HG03354 (cell line): Measurements from ENCODE around the gene RUNX2.
"Not testable (repeated sequence)": the region's sequence is repeated elsewhere in the genome, so short reads cannot be mapped to it uniquely, and the experiment has no call there.

Experiments used
- ATAC-seq: cut with Tn5 transposase; IDR thresholded peaks from one replicate; pipeline ENCODE4 v1.9.1; 2021; ENCODE audit warnings: mild to moderate bottlenecking; ENCODE audit not compliant: unreplicated experiment, poor library complexity, severe bottlenecking

The RUNX2 gene

DNA sequence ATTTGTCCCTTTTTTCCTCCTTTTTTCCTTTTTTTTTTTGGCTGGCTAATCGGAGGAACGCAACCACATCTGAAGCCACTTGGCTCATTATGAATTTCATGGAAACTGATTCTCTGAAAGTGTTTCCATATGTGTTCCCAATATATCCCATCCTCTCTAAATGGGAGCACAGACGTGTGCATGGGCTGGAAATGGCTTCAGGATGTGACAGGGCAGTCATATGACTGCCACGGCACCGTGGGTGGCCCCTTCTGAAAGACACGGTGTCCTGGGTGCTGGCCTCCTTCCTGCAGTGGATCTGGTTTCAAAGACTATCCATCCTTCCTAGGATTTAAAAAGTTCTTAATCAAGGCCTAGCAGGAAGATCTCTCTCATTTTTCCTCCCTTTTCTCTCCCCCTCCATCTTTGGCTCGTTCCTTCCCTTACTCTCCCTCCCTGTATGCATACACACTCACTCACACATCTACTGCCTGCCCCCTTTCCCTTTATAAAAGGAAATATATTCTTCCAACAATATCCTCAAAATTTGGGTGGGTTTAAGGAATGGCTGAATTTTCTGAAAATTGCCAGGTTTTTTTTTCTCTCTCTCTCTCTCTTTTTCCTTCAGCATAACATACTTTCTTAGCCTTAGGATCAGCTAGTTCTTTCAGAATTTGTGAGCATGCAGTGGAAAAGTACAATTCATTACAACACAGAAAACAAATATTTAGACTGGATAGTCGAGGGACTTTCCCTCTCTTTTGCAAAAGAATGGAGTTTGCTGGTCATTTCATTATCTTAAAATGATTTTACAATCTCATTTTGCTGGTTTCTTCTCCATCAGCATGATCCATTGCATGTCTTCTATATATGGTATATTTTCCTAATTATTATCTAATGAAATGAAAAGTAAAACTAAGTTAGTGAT lies 210.8 kb downstream of the RUNX2 start:
- no peak for ATAC-seq

- no peak for ATAC-seq
These were observed 212.3 kb downstream of the RUNX2 start for GRCh38 chr6:45540375-45540920.

- ATAC-seq, result no peak
These were observed 213.8 kb downstream of the RUNX2 start for GRCh38 chr6:45541934-45542333.

- ATAC-seq, result no peak
These were observed 215.4 kb downstream of the RUNX2 start for GRCh38 chr6:45543298-45544235.

DNA sequence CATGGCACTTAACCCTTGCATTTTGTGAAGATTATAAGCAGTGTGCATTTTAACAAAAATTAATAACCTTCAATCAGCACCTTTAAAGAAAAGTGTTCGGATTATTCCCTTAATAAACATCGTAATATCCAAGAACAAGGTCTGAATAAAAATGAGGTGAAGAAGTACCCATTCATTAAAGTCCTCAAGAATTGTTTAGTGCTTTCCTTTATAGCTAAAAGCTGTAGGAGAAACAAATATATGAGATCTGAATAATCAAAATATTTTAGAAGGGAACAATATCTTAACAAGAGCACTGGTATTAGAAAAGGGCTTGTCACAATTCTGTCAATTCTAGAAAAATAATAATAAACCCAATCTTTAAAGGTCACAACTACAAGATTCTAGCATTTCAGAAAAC lies 217.3 kb downstream of the RUNX2 start:
- no peak for ATAC-seq

GRCh38 chr6:45548657-45549515 lies 220.8 kb downstream of the RUNX2 start:
- ATAC-seq, result peak; percentile 97

GRCh38 chr6:45552536-45552935 lies 224.4 kb downstream of the RUNX2 start:
- no peak for ATAC-seq

DNA sequence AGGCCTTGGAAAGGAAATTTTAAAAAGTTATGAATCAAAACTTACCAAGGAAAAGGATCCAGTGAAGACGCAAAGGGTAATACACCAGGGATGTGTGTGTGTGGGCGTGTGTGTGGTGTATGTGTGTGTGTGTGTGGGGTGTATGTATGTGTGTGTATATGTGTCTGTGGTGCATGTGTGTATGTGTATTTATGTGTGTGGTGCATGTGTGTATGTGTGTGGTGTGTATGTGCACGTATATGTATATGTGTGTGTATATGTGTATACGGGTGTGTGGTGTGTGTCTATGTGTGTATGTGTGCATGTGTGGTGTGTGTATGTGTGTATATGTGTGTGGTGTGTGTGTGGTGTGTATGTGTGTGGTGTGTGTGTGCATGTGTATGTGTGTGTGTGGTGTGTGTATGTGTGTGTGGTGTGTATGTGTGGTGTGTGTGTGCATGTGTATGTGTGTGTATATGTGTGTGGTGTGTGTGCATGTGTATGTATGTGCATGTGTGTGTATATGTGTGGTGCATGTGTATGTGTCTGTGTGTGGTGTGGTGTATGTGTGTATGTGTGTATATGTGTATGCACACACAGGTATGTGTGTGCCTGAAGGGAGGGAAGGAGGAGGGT lies 225.7 kb downstream of the RUNX2 start:
- ATAC-seq, result no peak

GRCh38 chr6:45554591-45554990 lies 226.5 kb downstream of the RUNX2 start:
- ATAC-seq, result no peak

DNA sequence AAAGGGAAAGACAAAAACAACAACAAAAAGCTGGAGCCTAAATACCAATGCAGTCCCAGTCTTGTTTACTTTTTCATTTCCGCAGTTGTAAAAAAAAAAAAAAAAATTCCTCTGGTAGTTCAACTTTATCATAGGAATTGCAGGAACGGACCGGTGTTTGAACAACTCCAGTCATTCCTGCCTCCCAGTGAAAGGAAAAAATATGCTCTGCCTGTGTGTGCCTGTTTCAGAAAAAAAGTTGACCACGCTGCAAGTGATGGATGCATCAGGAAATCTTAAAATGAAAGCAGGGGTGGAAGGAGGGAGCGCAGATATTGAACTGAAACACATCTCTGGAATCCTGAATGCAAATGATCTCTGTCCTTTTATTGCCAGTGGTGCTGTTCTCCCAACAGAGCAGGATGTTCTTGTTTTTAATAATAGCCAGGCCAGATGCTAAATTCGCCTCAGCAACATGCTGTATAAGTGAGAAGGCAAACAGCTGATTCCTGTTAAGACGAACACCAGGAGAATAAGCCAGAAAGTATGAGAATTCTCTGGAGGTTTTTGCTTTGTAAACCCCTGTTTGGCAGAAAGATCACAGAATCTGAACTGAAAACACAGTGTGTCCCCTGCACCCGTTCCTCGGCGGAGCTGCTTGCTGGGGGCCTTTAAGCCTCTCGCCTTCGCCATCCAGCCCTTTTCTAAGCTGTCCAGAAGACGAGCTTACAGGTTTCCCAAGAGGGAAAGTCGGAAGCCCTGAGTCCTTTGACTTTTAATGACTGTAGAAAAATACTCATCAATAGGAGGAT lies 228.0 kb downstream of the RUNX2 start:
- ATAC-seq, result no peak

- ATAC-seq, result no peak
These were observed 228.7 kb downstream of the RUNX2 start for GRCh38 chr6:45556828-45557227.

GRCh38 chr6:45557454-45557853 lies 229.3 kb downstream of the RUNX2 start:
- ATAC-seq, result no peak

DNA sequence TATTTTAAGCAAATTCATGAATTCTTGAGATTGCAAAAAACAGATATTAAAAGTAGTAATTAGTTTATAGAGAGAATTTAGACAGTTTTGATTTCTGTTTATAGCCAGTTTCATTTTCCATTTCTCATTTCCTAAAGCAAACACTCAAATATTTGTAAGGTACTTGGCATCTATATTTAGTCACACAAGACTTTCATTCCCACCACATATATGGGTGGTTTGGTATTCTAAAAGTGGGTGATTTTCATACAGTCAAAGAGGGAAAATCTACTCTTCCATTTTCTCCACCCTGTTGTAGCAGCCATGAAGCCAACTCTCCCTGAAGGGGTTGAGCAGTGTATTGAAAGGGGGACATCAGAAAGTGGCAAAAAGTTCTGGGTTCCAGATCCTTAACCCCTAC lies 230.7 kb downstream of the RUNX2 start:
- peak; percentile 49 for ATAC-seq

DNA sequence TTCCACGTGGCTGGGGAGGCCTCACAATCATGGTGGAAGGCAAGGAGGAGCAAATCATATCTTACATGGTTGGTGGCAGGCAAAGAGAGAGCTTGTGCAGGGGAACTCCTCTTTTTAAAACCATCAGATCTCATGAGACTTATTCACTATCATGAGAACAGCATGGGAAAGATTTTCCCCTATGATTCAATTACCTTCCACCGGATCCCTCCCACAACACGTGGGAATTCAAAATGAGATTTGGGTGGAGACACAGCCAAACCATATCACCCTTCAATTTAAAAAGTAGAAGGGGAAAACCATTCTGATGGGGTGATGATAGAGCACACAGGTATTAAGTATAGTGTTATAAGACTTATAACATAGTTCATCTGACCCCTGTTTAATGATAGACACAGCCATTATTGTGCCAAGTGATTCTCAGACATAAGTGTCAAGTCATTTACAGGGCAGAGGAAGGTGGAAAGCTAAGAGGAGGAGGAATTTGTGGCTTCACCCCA lies 232.2 kb downstream of the RUNX2 start:
- not testable (repeated sequence) for ATAC-seq

GRCh38 chr6:45562171-45562570 lies 234.0 kb downstream of the RUNX2 start:
- ATAC-seq, result no peak

DNA sequence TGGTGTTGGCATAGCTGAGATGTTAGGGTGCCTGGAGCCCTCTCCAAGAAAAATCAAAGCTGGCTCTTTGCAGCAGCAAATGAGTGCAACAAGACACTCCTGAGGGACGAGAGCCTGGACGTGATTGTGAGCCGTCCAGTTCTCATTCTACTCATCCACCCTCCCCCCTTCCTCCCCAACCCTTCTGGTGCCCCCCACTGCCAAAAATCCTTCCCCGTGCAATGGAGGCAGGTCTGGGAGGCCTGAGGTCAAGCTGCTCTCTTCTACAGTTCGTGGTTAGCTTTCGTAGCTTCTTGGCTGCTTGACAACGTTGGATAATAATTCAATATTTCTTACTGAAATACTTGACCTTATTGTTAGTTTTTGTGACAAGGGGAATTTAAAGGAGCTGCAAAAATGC lies 234.9 kb downstream of the RUNX2 start:
- ATAC-seq, result no peak

DNA sequence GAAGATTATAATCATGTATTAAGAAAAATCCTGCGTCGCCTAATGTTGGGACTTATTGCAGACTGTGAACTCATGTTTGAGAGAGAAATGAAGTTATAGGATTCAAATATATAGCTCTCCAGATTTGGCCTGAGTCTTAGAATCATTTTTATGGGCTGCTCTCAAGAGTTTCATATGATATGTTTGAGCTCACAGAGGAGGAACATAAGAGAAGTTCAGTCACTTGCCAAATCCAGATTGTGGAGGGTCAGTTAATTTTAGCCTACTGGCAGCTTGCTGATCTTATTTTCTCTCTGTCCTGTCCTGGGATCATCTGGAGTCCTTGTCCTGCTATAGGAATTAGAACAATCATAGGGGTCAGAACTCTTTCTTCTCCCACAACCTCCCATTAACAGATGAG lies 235.7 kb downstream of the RUNX2 start:
- no peak for ATAC-seq

DNA sequence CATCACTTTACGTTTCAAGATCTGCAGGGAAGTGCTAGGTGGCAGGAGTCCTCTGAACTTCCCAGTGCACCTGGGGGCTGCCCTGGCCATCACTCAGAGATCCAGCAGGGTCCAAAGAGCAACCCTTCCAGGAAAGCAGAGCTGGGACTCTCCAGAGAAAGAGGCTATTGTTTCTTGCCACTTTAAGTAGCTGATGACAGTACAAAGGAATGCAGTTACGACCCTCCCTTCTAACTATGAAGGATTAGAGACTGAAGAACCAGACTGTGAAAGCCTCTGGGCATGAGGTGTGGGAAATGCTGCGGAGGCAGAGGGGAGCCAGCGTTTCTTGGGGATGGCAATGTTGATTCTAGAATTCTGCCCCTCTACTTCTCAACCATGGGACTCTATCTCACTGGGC lies 238.8 kb downstream of the RUNX2 start:
- ATAC-seq, result no peak
